Subcutaneous abdominal adipose tissue (tissue), 5 donors: ENCODE measurements around the gene CPE.

Source experiments
- H3K27ac ChIP-seq: one replicate; pipeline ENCODE4 v1.7.0; 2013; ENCODE audit warnings: low read depth, mild to moderate bottlenecking, inconsistent platforms, low read length, moderate library complexity
- H3K27me3 ChIP-seq, 5 donors: one replicate each; pipeline ENCODE4 v1.7.0; 2013; ENCODE audit warnings: low read length in 5 of 5, inconsistent platforms in 1 of 5; ENCODE audit not compliant: control insufficient read depth in 5 of 5, insufficient read depth in 4 of 5
- H3K36me3 ChIP-seq, 5 donors: one replicate each; pipeline ENCODE4 v1.7.0; 2013; ENCODE audit warnings: low read length in 5 of 5; ENCODE audit not compliant: control insufficient read depth in 5 of 5, insufficient read depth in 5 of 5
- H3K4me1 ChIP-seq, 5 donors: one replicate each; pipeline ENCODE4 v1.7.0; 2013; ENCODE audit warnings: low read length in 5 of 5, mild to moderate bottlenecking in 3 of 5, moderate library complexity in 1 of 5; ENCODE audit not compliant: control insufficient read depth in 5 of 5, insufficient read depth in 5 of 5
- H3K4me3 ChIP-seq, 5 donors: one replicate each; pipeline ENCODE4 v1.7.0; 2013; ENCODE audit warnings: low read length in 5 of 5, low read depth in 1 of 5
- H3K9ac ChIP-seq, 5 donors: one replicate each; pipeline ENCODE4 v1.7.0; 2013; ENCODE audit warnings: low read length in 5 of 5, mild to moderate bottlenecking in 4 of 5, moderate library complexity in 3 of 5
- H3K9me3 ChIP-seq, 5 donors: one replicate each; pipeline ENCODE4 v1.7.0; 2013; ENCODE audit warnings: low read length in 5 of 5; ENCODE audit not compliant: control insufficient read depth in 5 of 5
- donor health status: healthy.
- donor health status: healthy.
- donor health status: healthy.
- donor health status: healthy.
- donor health status: healthy.

CPE gene

GRCh38 chr4:165361810-165362209, 17.0 kb upstream of the CPE start:
- peaks cover 0 to 5% (median 0%) of the 10 kb centered on the region in 5 donors for H3K27me3 ChIP-seq
- H3K4me1 ChIP-seq, result peaks cover 0 to 11% (median 3%) of the 10 kb centered on the region in 5 donors
- no peaks in the 10 kb centered on the region for H3K9me3 ChIP-seq
- H3K4me3 ChIP-seq, result no peak overlapping the region
- no peak overlapping the region for H3K9ac ChIP-seq
- H3K27ac ChIP-seq, result no peak overlapping the region
- no peaks in the 10 kb centered on the region for H3K36me3 ChIP-seq

DNA sequence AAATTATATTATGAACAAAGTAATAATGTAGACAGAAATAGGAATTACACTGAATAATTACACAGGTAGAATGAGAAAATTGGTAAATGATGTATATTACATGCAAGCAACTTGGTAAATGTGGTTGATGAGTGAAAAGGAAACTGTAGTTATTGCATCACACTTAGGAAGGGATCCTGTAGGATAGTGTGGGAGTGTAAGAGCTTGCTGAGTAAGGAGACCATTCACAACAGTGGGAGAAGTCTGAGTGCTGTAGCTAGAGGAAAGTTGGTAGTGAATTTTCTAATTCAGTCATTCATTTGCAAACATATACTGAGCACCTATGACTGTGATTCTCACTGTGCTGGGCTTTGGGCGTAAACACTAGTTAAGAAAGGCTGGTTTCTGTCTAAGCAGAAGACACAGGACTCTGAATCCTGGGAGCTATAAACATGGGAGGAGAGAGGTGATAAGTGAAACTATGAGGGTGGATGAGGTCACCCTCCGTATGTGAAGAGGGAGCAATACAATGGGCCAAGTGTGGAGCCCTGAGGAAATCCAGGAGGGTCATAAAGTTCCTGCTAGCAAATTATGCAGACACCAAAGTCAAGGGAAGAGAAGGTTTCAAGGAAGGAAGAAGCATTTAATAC, 14.2 kb upstream of the CPE start:
- Histone ChIP-seq H3K9ac (no peak overlapping the region), H3K27ac (no peak overlapping the region), H3K36me3 (no peaks in the 10 kb centered on the region), H3K4me1 (peaks cover 0 to 8% (median 3%) of the 10 kb centered on the region in 5 donors), H3K9me3 (no peaks in the 10 kb centered on the region), H3K4me3 (no peak overlapping the region), H3K27me3 (peaks cover 0 to 5% (median 0%) of the 10 kb centered on the region in 5 donors)

DNA sequence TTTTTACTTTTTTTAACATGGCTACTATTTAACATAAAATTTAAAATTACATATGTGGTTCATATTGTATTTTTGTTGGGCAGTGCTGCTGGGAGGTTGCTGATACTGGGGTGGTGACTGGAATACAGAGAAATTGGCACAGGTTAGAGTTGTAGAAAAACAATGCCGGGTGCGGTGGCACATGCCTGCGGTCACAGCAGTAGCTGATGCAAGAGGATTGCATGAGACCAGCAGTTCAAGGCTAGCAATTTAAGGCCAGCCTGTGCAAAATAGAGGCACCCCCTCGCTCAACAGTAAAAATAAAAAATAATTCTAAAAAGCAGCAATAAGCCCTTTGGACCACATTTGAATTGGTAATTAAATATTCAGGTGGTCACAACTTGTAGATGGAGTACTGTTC, 11.8 kb upstream of the CPE start:
- Histone ChIP-seq H3K27ac (no peak overlapping the region), H3K9me3 (no peaks in the 10 kb centered on the region), H3K4me1 (no peaks in the 10 kb centered on the region), H3K9ac (no peak overlapping the region), H3K36me3 (no peaks in the 10 kb centered on the region), H3K4me3 (no peak overlapping the region), H3K27me3 (peaks cover 0 to 2% (median 0%) of the 10 kb centered on the region in 5 donors)

DNA sequence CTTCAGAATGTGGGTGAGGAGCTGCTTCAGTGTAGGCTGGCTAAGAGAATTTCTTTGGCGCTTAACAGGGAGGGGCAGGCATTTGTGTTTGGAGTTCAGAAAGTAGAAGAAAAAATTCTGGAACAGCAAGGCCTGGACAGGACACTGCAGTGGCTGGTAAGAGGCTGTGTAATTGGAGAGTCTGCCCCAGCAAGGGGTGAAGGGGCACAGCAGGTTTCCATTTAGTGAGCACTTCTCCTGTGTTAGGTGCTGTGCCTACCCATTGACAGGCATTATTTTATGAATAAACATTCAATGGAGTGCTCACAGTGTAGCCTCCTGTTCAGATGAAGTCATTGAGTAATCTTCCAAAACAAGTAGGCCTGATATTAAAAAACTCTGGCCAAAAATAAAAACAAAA, 10.7 kb upstream of the CPE start:
- Histone ChIP-seq H3K36me3 (no peaks in the 10 kb centered on the region), H3K27ac (no peak overlapping the region), H3K4me3 (no peak overlapping the region), H3K9ac (no peak overlapping the region), H3K4me1 (no peaks in the 10 kb centered on the region), H3K9me3 (no peaks in the 10 kb centered on the region), H3K27me3 (peaks cover 0 to 2% (median 0%) of the 10 kb centered on the region in 5 donors)

GRCh38 chr4:165368567-165368966, 10.2 kb upstream of the CPE start:
- Histone ChIP-seq H3K27ac (no peak overlapping the region), H3K36me3 (no peaks in the 10 kb centered on the region), H3K9ac (no peak overlapping the region), H3K4me1 (no peaks in the 10 kb centered on the region), H3K9me3 (no peaks in the 10 kb centered on the region), H3K27me3 (no peaks in the 10 kb centered on the region), H3K4me3 (no peak overlapping the region)

DNA sequence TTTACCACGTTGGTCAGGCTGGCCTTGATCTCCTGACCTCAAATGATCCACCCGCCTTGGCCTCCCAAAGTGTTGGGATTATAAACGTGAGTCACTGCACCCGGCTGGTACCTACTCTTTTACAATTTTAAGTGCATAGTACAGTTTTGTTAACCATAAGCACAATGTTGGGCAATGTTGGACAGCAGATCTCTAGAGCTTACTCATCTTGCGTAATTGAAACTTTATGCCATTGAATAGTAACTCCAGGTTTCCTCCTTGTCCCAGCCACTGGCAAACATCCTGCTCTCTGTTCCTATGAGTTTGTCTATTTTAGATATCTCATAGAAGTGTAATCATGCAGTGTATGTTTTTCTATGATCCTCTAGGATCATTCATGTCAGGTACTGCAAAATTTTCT, 9.3 kb upstream of the CPE start:
- H3K27me3 ChIP-seq, result no peaks in the 10 kb centered on the region
- no peak overlapping the region for H3K27ac ChIP-seq
- peaks cover 0 to under 1% (median 0%) of the 10 kb centered on the region in 5 donors for H3K9me3 ChIP-seq
- no peak overlapping the region for H3K4me3 ChIP-seq
- H3K4me1 ChIP-seq, result no peaks in the 10 kb centered on the region
- no peaks in the 10 kb centered on the region for H3K36me3 ChIP-seq
- no peak overlapping the region for H3K9ac ChIP-seq

DNA sequence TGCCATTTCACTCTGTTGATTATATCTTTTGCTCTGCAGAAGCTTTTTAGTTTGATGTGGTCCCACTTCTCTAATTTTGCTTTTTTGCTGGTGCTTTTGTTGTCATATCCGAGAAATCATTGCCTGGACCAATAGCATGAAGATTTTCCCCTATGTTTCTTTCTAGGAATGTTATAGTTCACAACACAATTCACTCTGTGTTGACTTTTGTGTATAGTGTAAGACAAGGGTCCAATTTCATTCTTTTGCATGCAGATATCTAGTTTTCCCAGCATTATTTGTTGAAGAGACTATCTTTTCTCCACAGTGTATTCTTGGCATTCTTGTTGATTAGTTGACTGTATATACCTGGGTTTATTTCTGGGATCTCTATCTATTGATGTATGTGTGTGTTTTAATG, 8.3 kb upstream of the CPE start:
- H3K27me3 ChIP-seq, result no peaks in the 10 kb centered on the region
- H3K9ac ChIP-seq, result no peak overlapping the region
- no peaks in the 10 kb centered on the region for H3K36me3 ChIP-seq
- no peak overlapping the region for H3K4me3 ChIP-seq
- H3K27ac ChIP-seq, result no peak overlapping the region
- H3K9me3 ChIP-seq, result peaks cover 0 to 5% (median 3%) of the 10 kb centered on the region in 5 donors
- no peaks in the 10 kb centered on the region for H3K4me1 ChIP-seq

DNA sequence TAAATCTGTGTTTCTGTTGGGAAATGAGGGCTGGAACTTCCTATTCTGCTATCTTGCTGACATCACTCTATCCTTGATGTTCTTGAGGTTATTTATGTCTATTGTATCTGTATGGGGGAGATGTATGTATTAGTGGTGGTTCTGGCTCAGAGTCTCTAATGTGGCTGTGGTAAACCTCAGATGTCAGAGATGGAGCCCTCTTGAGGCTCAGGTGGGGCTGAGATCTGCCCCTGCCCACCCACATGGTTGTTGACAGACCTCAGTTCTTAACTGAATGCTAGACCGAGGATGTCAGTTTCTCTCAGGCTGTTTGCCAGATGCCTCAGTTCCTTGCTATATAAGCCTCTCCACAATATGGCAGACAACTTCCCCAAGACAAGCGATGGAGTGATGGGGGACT, 3.3 kb upstream of the CPE start:
- Histone ChIP-seq H3K27ac (no peak overlapping the region), H3K27me3 (no peaks in the 10 kb centered on the region), H3K4me3 (no peak overlapping the region), H3K4me1 (peaks cover 0 to 14% (median 11%) of the 10 kb centered on the region in 5 donors), H3K9ac (no peak overlapping the region), H3K9me3 (peaks cover 0 to 5% (median 3%) of the 10 kb centered on the region in 5 donors), H3K36me3 (no peaks in the 10 kb centered on the region)

DNA sequence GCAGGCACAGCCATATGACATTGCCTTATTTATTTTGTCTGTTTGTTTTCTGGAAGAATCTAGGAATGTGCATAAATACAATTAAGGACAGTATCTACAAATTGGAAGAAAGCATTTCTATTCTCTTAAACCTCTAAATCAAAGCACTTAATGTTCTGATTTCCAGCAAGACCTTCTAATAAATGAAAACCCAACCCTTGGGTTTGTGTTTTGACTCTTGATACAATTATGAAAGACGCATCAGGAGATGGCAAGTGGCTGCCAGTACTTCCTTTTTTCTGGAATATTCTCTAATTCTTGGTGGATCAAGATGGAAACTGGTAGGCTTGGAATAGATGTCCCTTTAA, 437 bp upstream of the CPE start:
- Histone ChIP-seq H3K4me1 (peaks cover 0 to 14% (median 12%) of the 10 kb centered on the region in 5 donors), H3K36me3 (no peaks in the 10 kb centered on the region), H3K9me3 (peaks cover 0 to 5% (median 3%) of the 10 kb centered on the region in 5 donors), H3K27ac (peak overlapping the region; percentile 86), H3K9ac (peak overlapping the region; percentile 27 to 82 (median 64)), H3K27me3 (no peaks in the 10 kb centered on the region), H3K4me3 (peak overlapping the region; percentile 68 to 87 (median 81))

DNA sequence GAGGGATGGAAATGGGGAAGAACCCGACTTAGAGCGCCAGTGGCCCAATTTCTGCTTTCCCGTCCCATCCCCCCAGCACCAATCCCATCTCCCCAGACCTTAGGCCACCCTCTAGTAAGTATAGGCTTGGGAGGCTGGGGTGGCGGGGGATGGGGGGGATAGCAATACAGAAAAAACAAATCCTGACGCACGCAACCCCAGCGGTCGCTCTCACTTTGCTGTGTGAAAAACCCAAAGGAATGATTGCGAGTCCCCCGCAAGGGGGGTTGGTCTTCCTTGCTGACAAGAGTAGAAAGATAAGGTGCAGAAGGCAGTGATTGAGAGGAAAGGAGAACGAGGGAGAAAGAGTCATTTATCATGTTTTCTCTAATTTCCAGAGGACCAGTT, 863 bp downstream of the CPE start:
- peaks cover 0 to 5% (median under 1%) of the 10 kb centered on the region in 5 donors for H3K9me3 ChIP-seq
- no peaks in the 10 kb centered on the region for H3K36me3 ChIP-seq
- peak overlapping the region in 1 of 5 donors; percentile 5 for H3K9ac ChIP-seq
- no peaks in the 10 kb centered on the region for H3K27me3 ChIP-seq
- peaks cover 0 to 17% (median 14%) of the 10 kb centered on the region in 5 donors for H3K4me1 ChIP-seq
- no peak overlapping the region for H3K27ac ChIP-seq
- peak overlapping the region; percentile 57 to 82 (median 72) for H3K4me3 ChIP-seq
